ENCODE results near the gene MYBPHL. TPM values are rescaled to one million over a fixed set of nuclear protein-coding genes. Genes with fewer than 3 reads are reported as not detected.

MYBPHL gene
- total RNA-seq, 3 donors from 2014 or later (not counting 1 experiment from before 2014, with no cell fraction given): not detected

- no peak for ATAC-seq
- H3K4me3 ChIP-seq (ENCODE audit: low read length): no peak overlapping the region
- H3K27ac ChIP-seq (ENCODE audit: low read length): no peak overlapping the region
- peaks cover 12 to 33% of the 10 kb centered on the region in 2 donors for H3K4me1 Mint-ChIP-seq
- H3K9me3 ChIP-seq (ENCODE audit: control insufficient read depth, insufficient read depth, low read length): no peaks in the 10 kb centered on the region
- no peak for TF ChIP-seq CTCF (IDR thresholded peaks at IDR 0.05)
- no peak for DNase-seq
- H3K27me3 Mint-ChIP-seq (ENCODE audit: low read depth in 2 of 2): peaks cover 15 to 16% of the 10 kb centered on the region in 2 donors
- no peaks in the 10 kb centered on the region for H3K36me3 Mint-ChIP-seq
- no peak overlapping the region for H3K4me3 Mint-ChIP-seq
- no peaks in the 10 kb centered on the region for H3K36me3 ChIP-seq (ENCODE audit: control insufficient read depth, insufficient read depth, low read length)
- H3K27ac Mint-ChIP-seq: no peak overlapping the region
- intact Hi-C loops (cut with micrococcal nuclease): loop anchor here (5.0 kb wide), 1 partner anchor 236 kb away; the partner anchor contains the start of gene ATXN7L2
- H3K9me3 Mint-ChIP-seq: no peaks in the 10 kb centered on the region
- peaks cover 17% of the 10 kb centered on the region for H3K4me1 ChIP-seq (ENCODE audit: control insufficient read depth, insufficient read depth, low read length)
- H3K27me3 ChIP-seq (ENCODE audit: control insufficient read depth, insufficient read depth, low read length): peaks cover 16% of the 10 kb centered on the region
- WGBS (ENCODE audit: insufficient coverage): 88% methylated on average over 7 of the region's 7 CpGs
These were observed 60.7 kb downstream of the MYBPHL start for GRCh38 chr1:109246141-109246551.

GRCh38 chr1:109243860-109244552 lies 62.8 kb downstream of the MYBPHL start:
- Mint-ChIP-seq H3K9me3 (no peaks in the 10 kb centered on the region), H3K4me3 (no peak overlapping the region), H3K27me3 (ENCODE audit: low read depth in 2 of 2) (peaks cover 15 to 16% of the 10 kb centered on the region in 2 donors), H3K27ac (no peak overlapping the region), H3K36me3 (no peaks in the 10 kb centered on the region), H3K4me1 (peaks cover 12 to 21% of the 10 kb centered on the region in 2 donors)
- H3K4me3 ChIP-seq (ENCODE audit: low read length): no peak overlapping the region
- H3K36me3 ChIP-seq (ENCODE audit: control insufficient read depth, insufficient read depth, low read length): no peaks in the 10 kb centered on the region
- peaks cover 9% of the 10 kb centered on the region for H3K27me3 ChIP-seq (ENCODE audit: control insufficient read depth, insufficient read depth, low read length)
- TF ChIP-seq CTCF (IDR thresholded peaks at IDR 0.05): no peak
- WGBS (ENCODE audit: insufficient coverage): 89% methylated on average over 8 of the region's 8 CpGs
- intact Hi-C loops (cut with micrococcal nuclease): no loop called here
- H3K9me3 ChIP-seq (ENCODE audit: control insufficient read depth, insufficient read depth, low read length): no peaks in the 10 kb centered on the region
- no peak for ATAC-seq
- no peak for DNase-seq
- no peak overlapping the region for H3K27ac ChIP-seq (ENCODE audit: low read length)
- H3K4me1 ChIP-seq (ENCODE audit: control insufficient read depth, insufficient read depth, low read length): peaks cover 13% of the 10 kb centered on the region

- Mint-ChIP-seq H3K9me3 (no peaks in the 10 kb centered on the region), H3K4me1 (peaks cover 12 to 19% of the 10 kb centered on the region in 2 donors), H3K36me3 (no peaks in the 10 kb centered on the region), H3K27ac (no peak overlapping the region), H3K4me3 (no peak overlapping the region), H3K27me3 (ENCODE audit: low read depth in 2 of 2) (peaks cover 15 to 16% of the 10 kb centered on the region in 2 donors)
- Histone ChIP-seq H3K4me1 (ENCODE audit: control insufficient read depth, insufficient read depth, low read length) (peaks cover 9% of the 10 kb centered on the region), H3K36me3 (ENCODE audit: control insufficient read depth, insufficient read depth, low read length) (peaks cover 7% of the 10 kb centered on the region), H3K4me3 (ENCODE audit: low read length) (no peak overlapping the region), H3K27ac (ENCODE audit: low read length) (no peak overlapping the region), H3K9me3 (ENCODE audit: control insufficient read depth, insufficient read depth, low read length) (no peaks in the 10 kb centered on the region), H3K27me3 (ENCODE audit: control insufficient read depth, insufficient read depth, low read length) (peaks cover 8% of the 10 kb centered on the region)
- no peak for TF ChIP-seq CTCF (IDR thresholded peaks at IDR 0.05)
- intact Hi-C loops (cut with micrococcal nuclease): no loop called here
- DNase-seq: no peak
- WGBS (ENCODE audit: insufficient coverage): 84% methylated on average over 5 of the region's 5 CpGs
- ATAC-seq: no peak
These were observed 63.6 kb downstream of the MYBPHL start for GRCh38 chr1:109243221-109243620.
